WTC11 (cell line): ENCODE results near the gene FAM117B. TPM values are rescaled to one million over a fixed set of nuclear protein-coding genes. Genes with fewer than 3 reads are reported as not detected.

Source experiments
- ATAC-seq: fragments of 200-7000 bp; cut with Tn5 transposase; 2 replicates; pipeline ENCODE4 v1.10.0; 2021; ENCODE audit warnings: mild to moderate bottlenecking, moderate library complexity
- CTCF ChIA-PET: fragments of 300-600 bp; sonication (Branson Sonifier 250); formaldehyde crosslinking; loops from one replicate; lab custom pipeline; 2021; ENCODE audit warnings: antibody characterized with exemption; lab: Charles Lee
- POLR2A ChIA-PET: fragments of 350-600 bp; sonication (Branson Sonifier 250); formaldehyde crosslinking; loops from one replicate; lab custom pipeline; 2021; ENCODE audit warnings: antibody characterized with exemption; lab: Charles Lee
- DNase-seq: peaks from one replicate; pipeline ENCODE4 v3.0.0; 2021; ENCODE audit warnings: low spot score
- H3K27ac Mint-ChIP-seq: 2 replicates; pipeline ENCODE4 v1.8.0; 2021; ENCODE audit warnings: mixed read lengths
- H3K27me3 Mint-ChIP-seq: 2 replicates; pipeline ENCODE4 v1.8.0; 2021; ENCODE audit warnings: low read depth, mild to moderate bottlenecking, moderate library complexity, mixed read lengths
- H3K36me3 Mint-ChIP-seq: 2 replicates; pipeline ENCODE4 v1.8.0; 2021; ENCODE audit warnings: mixed read lengths
- H3K4me1 Mint-ChIP-seq: 2 replicates; pipeline ENCODE4 v1.8.0; 2022; ENCODE audit warnings: mixed read lengths
- H3K4me3 Mint-ChIP-seq: 2 replicates; pipeline ENCODE4 v1.8.0; 2021; ENCODE audit warnings: mild to moderate bottlenecking, moderate library complexity, mixed read lengths
- H3K9me3 Mint-ChIP-seq: 2 replicates; pipeline ENCODE4 v1.8.0; 2021; ENCODE audit warnings: mixed read lengths
- AFF4 ChIP-seq: sonication (generic); formaldehyde crosslinking; IDR thresholded peaks from 2 replicates; pipeline ENCODE4 v1.8.1; 2023; ENCODE audit warnings: mild to moderate bottlenecking, missing genetic modification reagents, borderline replicate concordance
- ARID4B ChIP-seq: sonication (generic); formaldehyde crosslinking; IDR thresholded peaks from 2 replicates; pipeline ENCODE4 v1.8.0; 2023; ENCODE audit warnings: missing genetic modification reagents, mild to moderate bottlenecking, borderline replicate concordance
- ATF1 ChIP-seq: sonication (generic); formaldehyde crosslinking; IDR thresholded peaks from 2 replicates; pipeline ENCODE4 v1.8.1; 2023; ENCODE audit warnings: mild to moderate bottlenecking, moderate library complexity, missing genetic modification reagents
- CBFB ChIP-seq: sonication (generic); formaldehyde crosslinking; IDR thresholded peaks from 2 replicates; pipeline ENCODE4 v1.8.1; 2022; ENCODE audit warnings: mild to moderate bottlenecking, low read depth, missing genetic modification reagents
- CTCF ChIP-seq: fragments of 200-600 bp; IDR thresholded peaks from 2 replicates; pipeline ENCODE4 v1.8.0; 2022; ENCODE audit warnings: antibody characterized with exemption
- E2F1 ChIP-seq: sonication (generic); formaldehyde crosslinking; IDR thresholded peaks from 2 replicates; pipeline ENCODE4 v1.8.0; 2022; ENCODE audit warnings: mild to moderate bottlenecking, missing genetic modification reagents
- ESRRA ChIP-seq: sonication (generic); formaldehyde crosslinking; IDR thresholded peaks from 2 replicates; pipeline ENCODE4 v1.8.1; 2022; ENCODE audit warnings: mild to moderate bottlenecking, missing genetic modification reagents, borderline replicate concordance
- GTF2I ChIP-seq: fragments of 250-450 bp; sonication (Bioruptor Pico); conservative IDR thresholded peaks from 2 replicates; pipeline ENCODE4 v1.4.0; 2021; ENCODE audit warnings: mild to moderate bottlenecking
- RELA ChIP-seq: sonication (generic); formaldehyde crosslinking; IDR thresholded peaks from 2 replicates; pipeline ENCODE4 v1.8.1; 2022; ENCODE audit warnings: missing genetic modification reagents, mild to moderate bottlenecking, borderline replicate concordance
- RORB ChIP-seq: fragments of 250-450 bp; sonication (Bioruptor Pico); IDR thresholded peaks from 2 replicates; pipeline ENCODE4 v1.9.0; 2021; ENCODE audit warnings: mild to moderate bottlenecking
- SMAD3 ChIP-seq: sonication (generic); formaldehyde crosslinking; IDR thresholded peaks from 2 replicates; pipeline ENCODE4 v1.8.0; 2022; ENCODE audit warnings: missing genetic modification reagents, mild to moderate bottlenecking, borderline replicate concordance
- SMAD4 ChIP-seq: sonication (generic); formaldehyde crosslinking; IDR thresholded peaks from 2 replicates; pipeline ENCODE4 v1.8.0; 2022; ENCODE audit warnings: mild to moderate bottlenecking, missing genetic modification reagents
- SOX15 ChIP-seq: fragments of 250-450 bp; sonication (Bioruptor Pico); IDR thresholded peaks from 2 replicates; pipeline ENCODE4 v1.9.0; 2021; ENCODE audit warnings: mild to moderate bottlenecking
- USF1 ChIP-seq: sonication (generic); formaldehyde crosslinking; IDR thresholded peaks from 2 replicates; pipeline ENCODE4 v1.8.0; 2022; ENCODE audit warnings: mild to moderate bottlenecking, missing genetic modification reagents
- ZNF121 ChIP-seq: sonication (generic); formaldehyde crosslinking; IDR thresholded peaks from 2 replicates; pipeline ENCODE4 v1.8.0; 2023; ENCODE audit warnings: missing genetic modification reagents
- ZNF138 ChIP-seq: sonication (generic); formaldehyde crosslinking; conservative IDR thresholded peaks from 2 replicates; pipeline ENCODE4 v1.8.1; 2022; ENCODE audit warnings: mild to moderate bottlenecking, moderate library complexity, missing genetic modification reagents
- ZNF423 ChIP-seq: fragments of 250-450 bp; sonication (Bioruptor Pico); IDR thresholded peaks from 2 replicates; pipeline ENCODE4 v2.1.2; 2022; ENCODE audit warnings: mild to moderate bottlenecking, moderate library complexity
- total RNA-seq: library from RNA; stranded (reverse); gene quantifications from 3 replicates; pipeline ENCODE4 v1.2.3, GENCODE V29; 2021

Gene FAM117B
- total RNA-seq, 1 experiment from 2014 or later: 18.1 TPM

- Mint-ChIP-seq H3K27me3 (no peaks in the 10 kb centered on the region), H3K9me3 (no peaks in the 10 kb centered on the region), H3K27ac (peak overlapping the region; percentile 76), H3K4me1 (peaks cover 18% of the 10 kb centered on the region), H3K36me3 (peaks cover 10% of the 10 kb centered on the region), H3K4me3 (no peak overlapping the region)
- CTCF ChIA-PET: interaction anchor here (1.5 kb wide), 1 partner anchor 179 kb away, joined by 8 read pairs; no protein-coding TSS in a partner anchor
- DNase-seq (no peak), ATAC-seq (no peak)
- POLR2A ChIA-PET: interaction anchor here (0.5 kb wide), 1 partner anchor 242 kb away, joined by 3 read pairs; no protein-coding TSS in a partner anchor
- TF ChIP-seq SMAD4 (no peak), AFF4 (CRISPR knock-in tag) (no peak), ATF1 (CRISPR knock-in tag) (no peak), ZNF121 (CRISPR knock-in tag) (no peak), CBFB (CRISPR knock-in tag) (no peak), SOX15 (CRISPR knock-in tag) (no peak), RORB (CRISPR knock-in tag) (no peak), E2F1 (no peak), ZNF423 (CRISPR knock-in tag) (no peak), GTF2I (CRISPR knock-in tag) (no peak), CTCF (no peak), USF1 (CRISPR knock-in tag) (no peak), SMAD3 (no peak), ESRRA (CRISPR knock-in tag) (no peak), RELA (CRISPR knock-in tag) (no peak), ARID4B (CRISPR knock-in tag) (no peak), ZNF138 (CRISPR knock-in tag) (no peak)
These were observed 133.5 kb downstream of the FAM117B start for GRCh38 chr2:202768273-202768672.
